ENCODE data around the gene CCDC88C. TPM values are rescaled to one million over a fixed set of nuclear protein-coding genes. Genes with fewer than 3 reads are reported as not detected.

Gene CCDC88C
- total RNA-seq, 1 donor from 2014 or later, result 39.3 TPM

DNA sequence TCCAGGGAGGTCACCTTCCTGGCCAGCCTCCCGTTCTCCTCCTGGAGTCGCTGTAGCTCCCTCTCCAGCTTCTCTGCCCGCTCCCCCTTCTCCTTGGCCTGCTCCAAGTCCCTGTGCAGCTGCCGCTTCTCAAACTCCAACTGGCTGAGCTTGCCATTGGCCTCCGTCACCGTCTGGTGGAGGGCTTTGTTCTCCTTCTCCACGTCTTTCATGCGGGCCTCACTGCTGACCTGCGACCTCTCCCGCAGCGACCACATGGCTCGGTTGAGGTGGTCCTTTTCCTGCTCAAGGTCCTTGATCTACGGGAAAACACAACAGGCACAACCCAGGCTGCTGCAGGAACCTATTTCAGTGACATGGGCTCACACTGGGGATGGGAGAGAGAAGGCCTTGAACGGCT, 103.8 kb downstream of the CCDC88C start:
- TF ChIP-seq, protein P1, sequence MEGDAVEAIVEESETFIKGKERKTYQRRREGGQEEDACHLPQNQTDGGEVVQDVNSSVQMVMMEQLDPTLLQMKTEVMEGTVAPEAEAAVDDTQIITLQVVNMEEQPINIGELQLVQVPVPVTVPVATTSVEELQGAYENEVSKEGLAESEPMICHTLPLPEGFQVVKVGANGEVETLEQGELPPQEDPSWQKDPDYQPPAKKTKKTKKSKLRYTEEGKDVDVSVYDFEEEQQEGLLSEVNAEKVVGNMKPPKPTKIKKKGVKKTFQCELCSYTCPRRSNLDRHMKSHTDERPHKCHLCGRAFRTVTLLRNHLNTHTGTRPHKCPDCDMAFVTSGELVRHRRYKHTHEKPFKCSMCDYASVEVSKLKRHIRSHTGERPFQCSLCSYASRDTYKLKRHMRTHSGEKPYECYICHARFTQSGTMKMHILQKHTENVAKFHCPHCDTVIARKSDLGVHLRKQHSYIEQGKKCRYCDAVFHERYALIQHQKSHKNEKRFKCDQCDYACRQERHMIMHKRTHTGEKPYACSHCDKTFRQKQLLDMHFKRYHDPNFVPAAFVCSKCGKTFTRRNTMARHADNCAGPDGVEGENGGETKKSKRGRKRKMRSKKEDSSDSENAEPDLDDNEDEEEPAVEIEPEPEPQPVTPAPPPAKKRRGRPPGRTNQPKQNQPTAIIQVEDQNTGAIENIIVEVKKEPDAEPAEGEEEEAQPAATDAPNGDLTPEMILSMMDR (conservative IDR thresholded peaks at IDR 0.05), result no peak
- Mint-ChIP-seq H3K9me3 (no peaks in the 10 kb centered on the region), H3K27me3 (no peaks in the 10 kb centered on the region), H3K4me3 (no peak overlapping the region), H3K36me3 (peaks cover 21% of the 10 kb centered on the region), H3K27ac (no peak overlapping the region), H3K4me1 (ENCODE audit: unreplicated experiment) (no peaks in the 10 kb centered on the region)
- no peak for DNase-seq (ENCODE audit: extremely low spot score, unreplicated experiment)

DNA sequence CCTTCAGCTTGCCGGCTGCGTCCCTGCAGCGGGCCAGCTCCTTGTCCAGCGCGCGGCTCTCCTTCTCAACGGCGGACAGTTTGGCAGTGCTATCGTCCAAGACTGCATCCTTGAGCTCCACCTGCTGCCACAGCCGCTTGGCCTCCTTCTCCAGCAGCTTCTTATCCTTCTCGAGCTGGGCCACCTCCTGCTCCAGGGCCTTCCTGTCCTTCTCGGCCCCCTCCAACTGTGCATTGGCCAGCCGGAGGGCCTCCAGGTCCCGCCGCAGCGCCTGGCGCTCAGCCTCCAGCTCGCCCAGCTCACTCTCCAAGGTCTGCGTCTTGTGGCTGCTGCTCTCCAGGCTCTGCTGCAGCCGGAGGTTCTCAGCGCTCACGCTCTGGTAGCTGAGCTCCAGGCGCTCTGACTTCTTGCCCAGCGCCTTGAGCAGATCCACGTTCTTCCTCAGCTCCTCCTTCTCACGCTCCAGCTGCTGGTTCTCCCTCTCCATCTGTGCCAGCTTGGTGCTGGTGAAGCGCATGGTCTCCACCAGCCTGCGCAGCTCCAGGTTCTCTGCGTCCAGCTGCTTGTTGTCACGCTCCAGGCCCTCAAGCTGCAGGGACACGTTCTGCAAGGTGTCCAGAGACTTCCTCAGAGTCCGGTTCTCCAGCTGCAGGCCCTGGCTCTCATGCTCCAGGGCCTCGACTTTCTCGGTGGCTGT, 104.3 kb downstream of the CCDC88C start:
- Mint-ChIP-seq H3K36me3 (peaks cover 21% of the 10 kb centered on the region), H3K27ac (no peak overlapping the region), H3K27me3 (no peaks in the 10 kb centered on the region), H3K4me1 (ENCODE audit: unreplicated experiment) (no peaks in the 10 kb centered on the region), H3K4me3 (no peak overlapping the region), H3K9me3 (no peaks in the 10 kb centered on the region)
- TF ChIP-seq, protein P1 (conservative IDR thresholded peaks at IDR 0.05), result no peak
- DNase-seq (ENCODE audit: extremely low spot score, unreplicated experiment), result no peak

DNA sequence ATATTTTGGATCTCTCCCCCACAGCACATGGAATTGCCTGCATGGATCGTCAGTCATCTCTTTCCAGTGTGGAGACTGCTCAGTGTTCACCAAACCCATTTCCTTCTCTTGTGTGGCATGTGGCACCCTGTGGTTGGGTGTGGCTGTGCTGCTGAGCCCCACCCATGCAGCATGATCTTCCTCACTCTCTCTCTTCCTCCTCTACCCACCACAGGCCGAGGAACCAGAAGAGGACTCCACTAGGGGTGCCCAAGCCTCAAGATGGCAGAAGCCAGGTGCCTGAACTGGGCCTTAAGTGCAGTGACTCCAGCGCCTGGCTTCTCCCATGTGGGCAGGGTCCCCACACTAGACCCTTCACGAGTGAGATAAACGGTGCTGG, 106.3 kb downstream of the CCDC88C start:
- Mint-ChIP-seq H3K27me3 (no peaks in the 10 kb centered on the region), H3K27ac (no peak overlapping the region), H3K4me1 (ENCODE audit: unreplicated experiment) (no peaks in the 10 kb centered on the region), H3K9me3 (no peaks in the 10 kb centered on the region), H3K36me3 (peaks cover 21% of the 10 kb centered on the region), H3K4me3 (no peak overlapping the region)
- TF ChIP-seq, protein P1 (conservative IDR thresholded peaks at IDR 0.05), result no peak
- no peak for DNase-seq (ENCODE audit: extremely low spot score, unreplicated experiment)

DNA sequence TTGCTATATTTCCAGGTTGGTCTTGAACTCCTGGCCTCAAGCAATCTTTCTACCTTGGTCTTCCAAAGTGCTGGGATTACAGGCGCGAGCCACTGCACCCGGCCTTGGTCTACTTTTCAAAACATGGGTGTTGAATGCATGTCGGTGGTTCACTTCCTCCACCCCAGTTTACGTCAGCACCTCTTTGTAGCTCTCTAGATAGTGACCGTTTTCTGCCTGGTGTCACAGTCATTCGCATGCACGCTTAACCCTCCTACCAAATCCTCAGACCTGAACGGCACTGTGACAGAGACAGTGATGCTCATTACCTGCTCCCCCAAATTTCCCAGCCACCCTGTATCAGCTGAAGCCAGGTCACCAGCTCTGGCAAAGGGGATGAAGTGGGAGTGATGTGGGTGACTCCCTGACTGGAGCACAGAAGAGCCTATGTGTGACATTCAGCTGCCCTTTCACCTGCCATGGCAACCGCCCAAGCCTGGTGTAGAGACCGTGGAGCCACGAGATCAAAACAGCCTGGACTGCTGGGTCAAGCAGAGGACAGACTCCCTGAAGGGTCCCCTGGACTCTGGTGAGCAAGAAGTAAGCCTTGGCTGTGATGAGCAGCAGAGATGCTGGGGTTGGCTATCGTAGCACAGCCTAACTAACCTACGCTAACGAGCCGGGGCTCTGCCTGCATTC, 106.9 kb downstream of the CCDC88C start:
- no peaks in the 10 kb centered on the region for H3K4me1 Mint-ChIP-seq (ENCODE audit: unreplicated experiment)
- H3K27ac Mint-ChIP-seq, result no peak overlapping the region
- no peaks in the 10 kb centered on the region for H3K9me3 Mint-ChIP-seq
- H3K4me3 Mint-ChIP-seq, result no peak overlapping the region
- peaks cover 15% of the 10 kb centered on the region for H3K36me3 Mint-ChIP-seq
- TF ChIP-seq, protein P1 (conservative IDR thresholded peaks at IDR 0.05), result no peak
- DNase-seq (ENCODE audit: extremely low spot score, unreplicated experiment), result no peak
- no peaks in the 10 kb centered on the region for H3K27me3 Mint-ChIP-seq

DNA sequence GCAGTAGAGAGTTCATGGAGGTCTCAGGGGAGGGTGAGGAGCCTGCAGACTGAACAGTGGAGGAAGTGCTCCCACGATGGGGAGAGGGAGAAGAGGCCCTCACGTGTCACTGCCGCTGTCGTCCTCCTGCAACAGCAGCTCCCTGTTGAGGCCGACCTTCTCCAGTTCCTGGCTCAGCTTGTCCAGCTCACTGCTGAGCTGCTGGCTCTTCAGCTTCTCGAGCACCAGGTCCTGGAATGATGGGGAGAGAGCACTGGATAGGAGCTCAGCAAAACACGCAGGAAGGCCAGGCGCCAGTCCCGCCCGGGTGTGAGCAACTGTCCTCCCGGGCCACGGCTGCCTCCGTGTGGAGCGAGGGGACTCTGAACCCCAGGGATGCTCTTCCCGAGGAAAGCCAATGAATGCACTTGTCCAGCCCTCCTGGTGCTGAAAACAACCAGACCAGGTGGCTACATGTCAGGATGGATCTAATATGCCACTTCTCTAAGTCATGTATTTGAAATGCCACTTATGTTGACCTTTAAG, 107.8 kb downstream of the CCDC88C start:
- H3K9me3 Mint-ChIP-seq, result no peaks in the 10 kb centered on the region
- H3K4me3 Mint-ChIP-seq, result no peak overlapping the region
- H3K27me3 Mint-ChIP-seq, result no peaks in the 10 kb centered on the region
- DNase-seq (ENCODE audit: extremely low spot score, unreplicated experiment), result no peak
- no peaks in the 10 kb centered on the region for H3K4me1 Mint-ChIP-seq (ENCODE audit: unreplicated experiment)
- TF ChIP-seq, protein P1 (conservative IDR thresholded peaks at IDR 0.05), result no peak
- no peak overlapping the region for H3K27ac Mint-ChIP-seq
- peaks cover 13% of the 10 kb centered on the region for H3K36me3 Mint-ChIP-seq

Measured in type B pancreatic cell (in vitro differentiated cells).